ENCODE measurements around the gene SP110. TPM values are rescaled to one million over a fixed set of nuclear protein-coding genes. Genes with fewer than 3 reads are reported as not detected.

The SP110 gene
- total and polyA plus RNA-seq, 2 of the 4 experiments (the other 2 are of a cell fraction), result 9.3 to 10.2 TPM

DNA sequence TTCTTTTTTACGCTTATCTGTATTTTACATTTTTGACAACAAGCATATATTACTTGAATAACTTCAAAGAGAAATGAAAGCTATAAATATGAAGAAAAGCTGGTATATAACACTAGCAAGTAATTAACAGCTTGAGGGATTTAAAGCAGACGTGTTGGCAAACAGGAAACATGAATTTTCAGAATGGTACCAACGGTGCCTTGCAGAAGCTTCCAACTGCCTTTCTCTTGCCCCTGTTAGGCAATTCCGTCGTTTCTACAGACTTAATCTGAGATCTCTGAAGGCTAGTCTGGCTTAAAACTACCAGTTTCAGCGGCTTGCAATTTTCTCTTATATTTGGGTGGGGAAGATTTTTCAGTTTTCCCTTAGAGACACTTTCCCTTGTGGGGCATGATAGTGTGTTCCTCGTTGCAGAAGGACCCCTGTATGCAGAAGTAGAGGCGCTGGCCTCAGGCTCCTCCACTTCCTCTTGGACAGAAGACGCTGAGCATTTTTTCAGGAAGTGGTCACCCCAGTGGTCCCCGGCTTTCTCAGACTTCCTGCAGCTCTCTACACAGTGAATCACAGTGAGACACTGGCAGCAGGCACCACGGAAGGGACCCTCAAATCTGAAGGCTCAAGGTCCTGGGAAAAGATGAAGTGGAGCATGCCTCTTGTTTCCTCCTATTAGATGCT is 94.9 kb downstream of the SP110 start:
- no peaks in the 10 kb centered on the region for H3K79me1 ChIP-seq (ENCODE audit: low read depth in 1 of 2, low read length in 2 of 2)
- H4K5ac ChIP-seq (ENCODE audit: low read depth, low read length), result no peak overlapping the region
- no peaks in the 10 kb centered on the region for H3K9me3 ChIP-seq (ENCODE audit: control insufficient read depth, insufficient read depth, low read length)
- intact Hi-C loops (cut with micrococcal nuclease) (no loop called here), in situ Hi-C loops (cut with MboI; ENCODE audit: low sequenced_read_pairs) (no loop called here), dilution Hi-C loops (cut with HindIII; ENCODE audit: low sequenced_read_pairs, unreplicated experiment) (no loop called here)
- no peaks in the 10 kb centered on the region; the same call in 1 of the 2 replicates for H3K27me3 ChIP-seq (ENCODE audit: control insufficient read depth, insufficient read depth, low read length)
- ATAC-seq (ENCODE audit: low read depth) (no peak), DNase-seq (no peak)
- no peaks in the 10 kb centered on the region for H3K9me1 ChIP-seq (ENCODE audit: insufficient read depth, low read length)
- H4K8ac ChIP-seq (ENCODE audit: low read depth in 2 of 2, low read length in 2 of 2), result no peak overlapping the region
- ChIA-PET CTCF (no interaction called here), POLR2A (ENCODE audit: unreplicated experiment) (no interaction called here)
- H3K4me1 ChIP-seq (ENCODE audit: control insufficient read depth, insufficient read depth, low read length), result no peaks in the 10 kb centered on the region
- BruUV-seq (replicated peaks), result no TSS peak
- no peak overlapping the region for H2AK9ac ChIP-seq (replicated peaks; ENCODE audit: low read depth, low read length, poor library complexity)
- no peak overlapping the region for H2BK15ac ChIP-seq (ENCODE audit: low read depth, low read length)
- H3K27ac ChIP-seq (ENCODE audit: insufficient read depth, low read length), result no peak overlapping the region
- H3K4me2 ChIP-seq (ENCODE audit: low read depth, low read length), result no peak overlapping the region
- H2BK120ac ChIP-seq (ENCODE audit: low read depth, low read length), result no peak overlapping the region
- no peak overlapping the region for H3K4ac ChIP-seq (ENCODE audit: low read depth, low read length)
- H3K23ac ChIP-seq (ENCODE audit: low read depth, low read length), result no peak overlapping the region
- H2AFZ ChIP-seq (replicated peaks; ENCODE audit: low read length, poor library complexity), result no peak overlapping the region
- H4K20me1 ChIP-seq (ENCODE audit: insufficient read depth, low read length), result no peaks in the 10 kb centered on the region
- H3K56ac ChIP-seq (ENCODE audit: extremely low read depth, insufficient read depth, low read length), result no peak overlapping the region
- no peak overlapping the region for H3K9ac ChIP-seq (ENCODE audit: low read depth, low read length)
- H2BK20ac ChIP-seq (ENCODE audit: low read depth, low read length), result no peak overlapping the region
- H2BK5ac ChIP-seq (ENCODE audit: low read depth, low read length, poor library complexity, severe bottlenecking), result no peak overlapping the region
- H3K14ac ChIP-seq (replicated peaks; ENCODE audit: low read depth, low read length), result no peak overlapping the region
- TF ChIP-seq MAZ (IDR thresholded peaks at IDR 0.05; ENCODE audit: borderline replicate concordance, low read depth, low read length), result no peak
- TF ChIP-seq POLR2A (IDR thresholded peaks at IDR 0.05; ENCODE audit: low read depth, low read length), result no peak
- TF ChIP-seq MXI1 (IDR thresholded peaks at IDR 0.05; ENCODE audit: borderline replicate concordance, low read depth, low read length), result no peak
- H3K4me3 ChIP-seq (ENCODE audit: insufficient read depth, low read depth, low read length), result no peak overlapping the region
- H2AK5ac ChIP-seq (ENCODE audit: low read depth, low read length), result no peak overlapping the region
- WGBS, 2 experiments (ENCODE audit: extremely low coverage in 2 of 2, insufficient read length in 1 of 2), result 20% methylated on average over 1 of the region's 11 CpGs; no CpG with 5 or more reads in 1 of the 2 experiments
- no peak overlapping the region for H3K18ac ChIP-seq (ENCODE audit: low read depth, low read length)
- no peak overlapping the region for H4K91ac ChIP-seq (ENCODE audit: insufficient read depth, low read depth, low read length)
- H3K36me3 ChIP-seq (ENCODE audit: control insufficient read depth, insufficient read depth, low read length), result no peaks in the 10 kb centered on the region
